CD4-positive, alpha-beta T cell (primary cell): ENCODE results near the gene C2CD4A. TPM values are rescaled to one million over a fixed set of nuclear protein-coding genes. Genes with fewer than 3 reads are reported as not detected.

ENCODE experiments used
- ATAC-seq: fragments of 200-7000 bp; cut with Tn5 transposase; one replicate; pipeline ENCODE4 v1.10.0; 2022; ENCODE audit warnings: mild to moderate bottlenecking; ENCODE audit not compliant: poor library complexity
- CTCF ChIA-PET: fragments of 350-600 bp; sonication (Branson Sonifier 250); formaldehyde crosslinking; loops from one replicate; lab custom pipeline; 2021; ENCODE audit warnings: antibody characterized with exemption, inconsistent platforms; lab: Charles Lee
- POLR2A ChIA-PET: fragments of 350-600 bp; sonication (Branson Sonifier 250); formaldehyde crosslinking; loops from one replicate; lab custom pipeline; 2021; ENCODE audit warnings: antibody characterized with exemption, inconsistent platforms; lab: Charles Lee
- DNase-seq, 14 experiments: peaks; one replicate each; pipeline ENCODE4 v3.0.0-alpha.2; 2013 to 2020; ENCODE audit warnings: mixed read lengths in 2 of 14
- H3K27ac ChIP-seq, 2 donors: one replicate each; pipeline versions ENCODE4 v1.5.1 to v1.7.0; 2013; ENCODE audit warnings: low read length in 2 of 2, low read depth in 1 of 2, mild to moderate bottlenecking in 1 of 2
- H3K27me3 ChIP-seq, 2 experiments: 1 replicate in 1 of 2; 2 replicates in 1 of 2; pipeline versions ENCODE4 v1.6.1 to v1.7.0; 2013; ENCODE audit warnings: low read length in 2 of 2, control low read depth in 1 of 2, mild to moderate bottlenecking in 1 of 2, moderate library complexity in 1 of 2; ENCODE audit not compliant: insufficient read depth in 2 of 2, control insufficient read depth in 1 of 2
- H3K36me3 ChIP-seq: one replicate; pipeline ENCODE4 v1.6.1; 2013; ENCODE audit warnings: low read length, control low read depth; ENCODE audit not compliant: insufficient read depth
- H3K4me1 ChIP-seq: one replicate; pipeline ENCODE4 v1.6.1; 2013; ENCODE audit warnings: low read length, control low read depth; ENCODE audit not compliant: insufficient read depth
- H3K4me3 ChIP-seq: one replicate; pipeline ENCODE4 v1.5.1; 2013; ENCODE audit warnings: mild to moderate bottlenecking, low read length, moderate library complexity
- H3K9me3 ChIP-seq, 2 experiments: 1 replicate in 1 of 2; 2 replicates in 1 of 2; pipeline versions ENCODE4 v1.6.1 to v1.7.0; 2013; ENCODE audit warnings: low read length in 2 of 2, mild to moderate bottlenecking in 2 of 2, control low read depth in 1 of 2, moderate library complexity in 1 of 2; ENCODE audit not compliant: control insufficient read depth in 1 of 2, insufficient read depth in 1 of 2
- H3K27ac Mint-ChIP-seq: one replicate; pipeline ENCODE4 v1.8.0; 2020; ENCODE audit warnings: mixed read lengths
- H3K27me3 Mint-ChIP-seq: one replicate; pipeline ENCODE4 v1.8.0; 2021; ENCODE audit warnings: mixed read lengths
- H3K36me3 Mint-ChIP-seq: one replicate; pipeline ENCODE4 v1.8.0; 2021; ENCODE audit warnings: low read depth, mixed read lengths
- H3K4me1 Mint-ChIP-seq: one replicate; pipeline ENCODE4 v1.8.0; 2021; ENCODE audit warnings: low read depth, mixed read lengths
- H3K4me3 Mint-ChIP-seq: one replicate; pipeline ENCODE4 v1.8.0; 2020; ENCODE audit warnings: mild to moderate bottlenecking, mixed read lengths
- H3K9me3 Mint-ChIP-seq: one replicate; pipeline ENCODE4 v1.8.0; 2020; ENCODE audit warnings: mixed read lengths
- intact Hi-C, 2 experiments: fragments of 100-400 bp; cut with DNase I in 1 of 2; cut with micrococcal nuclease in 1 of 2; formaldehyde crosslinking; loops; one replicate each; pipeline versions ENCODE4 v1.15.1 to v1.9.0; 2023 to 2025; cut with DNase I, micrococcal nuclease
- total RNA-seq, 174 experiments: library from RNA in 2 of 174; stranded (reverse) in 2 of 174; gene quantifications; one replicate each; pipeline ENCODE4 v1.2.3 and lab custom pipeline; 2021 to 2026
- TF ChIP-seq, protein P1 (sequence below): fragments of 200-600 bp; IDR thresholded peaks from one replicate; pipeline ENCODE4 v1.8.0; 2022; ENCODE audit warnings: antibody characterized with exemption, mild to moderate bottlenecking

C2CD4A gene
- total RNA-seq, 2 experiments from 2014 or later, result 0.19 to 0.34 TPM

DNA sequence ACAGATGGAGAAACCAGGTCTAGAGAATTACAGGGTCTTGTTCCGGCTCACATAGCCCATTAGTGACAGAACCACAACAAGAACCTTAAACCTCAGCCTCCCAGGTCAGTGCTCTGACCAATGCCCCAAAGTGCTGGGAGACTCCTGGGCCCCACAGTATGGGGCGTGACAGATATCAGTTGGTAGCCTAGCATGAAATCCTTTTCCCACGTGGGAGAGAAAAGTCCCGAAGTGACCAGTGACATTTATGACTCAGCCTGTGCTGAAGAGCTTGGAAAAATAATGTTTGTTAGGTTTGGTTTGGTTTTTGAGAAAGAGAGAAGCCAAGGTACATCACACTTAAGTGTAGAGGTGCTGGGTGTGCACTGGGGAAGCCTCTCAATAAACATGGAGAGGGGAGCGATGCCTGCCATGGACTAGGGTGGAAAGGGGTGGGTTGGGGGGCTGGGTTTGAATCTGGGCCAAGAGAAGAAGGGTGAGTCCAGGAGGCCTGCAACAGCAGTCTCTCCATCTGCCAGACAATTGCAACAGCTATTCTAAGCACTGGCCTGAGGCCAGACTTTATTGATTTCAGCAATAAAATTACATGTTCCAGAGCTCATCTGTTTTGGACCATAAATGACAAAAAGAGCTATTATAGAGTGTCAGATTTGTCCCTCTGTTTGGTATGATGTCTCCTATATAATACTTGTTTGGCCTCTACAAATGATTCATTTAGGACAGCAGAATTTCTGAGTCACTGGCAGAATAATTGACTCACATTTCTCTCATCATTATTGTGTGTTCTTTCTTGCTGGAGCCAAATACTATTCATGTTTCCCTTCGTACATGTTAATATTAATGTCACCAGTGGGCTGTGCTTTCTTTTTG is 43.4 kb downstream of the C2CD4A start:
- Mint-ChIP-seq H3K27ac (no peak overlapping the region), H3K27me3 (peaks cover 6% of the 10 kb centered on the region), H3K9me3 (no peaks in the 10 kb centered on the region), H3K4me3 (no peak overlapping the region), H3K4me1 (no peaks in the 10 kb centered on the region), H3K36me3 (no peaks in the 10 kb centered on the region)
- Histone ChIP-seq H3K27me3 (no peaks in the 10 kb centered on the region), H3K4me3 (no peak overlapping the region), H3K36me3 (no peaks in the 10 kb centered on the region), H3K9me3 (no peaks in the 10 kb centered on the region), H3K4me1 (no peaks in the 10 kb centered on the region), H3K27ac (no peak overlapping the region)
- no peak for DNase-seq
- CTCF ChIA-PET, result no interaction called here
- no peak for ATAC-seq
- TF ChIP-seq, protein P1, sequence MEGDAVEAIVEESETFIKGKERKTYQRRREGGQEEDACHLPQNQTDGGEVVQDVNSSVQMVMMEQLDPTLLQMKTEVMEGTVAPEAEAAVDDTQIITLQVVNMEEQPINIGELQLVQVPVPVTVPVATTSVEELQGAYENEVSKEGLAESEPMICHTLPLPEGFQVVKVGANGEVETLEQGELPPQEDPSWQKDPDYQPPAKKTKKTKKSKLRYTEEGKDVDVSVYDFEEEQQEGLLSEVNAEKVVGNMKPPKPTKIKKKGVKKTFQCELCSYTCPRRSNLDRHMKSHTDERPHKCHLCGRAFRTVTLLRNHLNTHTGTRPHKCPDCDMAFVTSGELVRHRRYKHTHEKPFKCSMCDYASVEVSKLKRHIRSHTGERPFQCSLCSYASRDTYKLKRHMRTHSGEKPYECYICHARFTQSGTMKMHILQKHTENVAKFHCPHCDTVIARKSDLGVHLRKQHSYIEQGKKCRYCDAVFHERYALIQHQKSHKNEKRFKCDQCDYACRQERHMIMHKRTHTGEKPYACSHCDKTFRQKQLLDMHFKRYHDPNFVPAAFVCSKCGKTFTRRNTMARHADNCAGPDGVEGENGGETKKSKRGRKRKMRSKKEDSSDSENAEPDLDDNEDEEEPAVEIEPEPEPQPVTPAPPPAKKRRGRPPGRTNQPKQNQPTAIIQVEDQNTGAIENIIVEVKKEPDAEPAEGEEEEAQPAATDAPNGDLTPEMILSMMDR, result no peak
- POLR2A ChIA-PET, result no interaction called here
- intact Hi-C loops, result no loop called here

DNA sequence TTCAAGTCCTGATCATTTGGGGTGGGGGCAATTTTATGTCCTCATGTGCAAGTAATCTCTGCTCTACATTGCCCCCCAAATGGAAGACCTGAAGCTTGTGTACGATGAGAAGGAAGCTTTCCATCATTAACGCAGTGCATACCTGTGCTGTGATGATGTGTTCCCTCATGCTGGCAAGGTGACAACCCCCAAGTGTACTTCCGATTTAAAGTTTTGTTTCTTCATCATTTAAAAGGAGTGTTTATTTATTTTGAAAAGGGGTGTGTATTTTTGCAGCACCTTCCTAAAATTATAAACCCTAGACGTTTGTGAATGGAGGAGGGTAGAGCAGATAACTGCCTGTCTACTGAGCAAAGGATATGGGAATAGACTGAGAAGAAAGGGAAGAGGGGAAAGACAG is 45.3 kb downstream of the C2CD4A start:
- no peak for ATAC-seq

DNA sequence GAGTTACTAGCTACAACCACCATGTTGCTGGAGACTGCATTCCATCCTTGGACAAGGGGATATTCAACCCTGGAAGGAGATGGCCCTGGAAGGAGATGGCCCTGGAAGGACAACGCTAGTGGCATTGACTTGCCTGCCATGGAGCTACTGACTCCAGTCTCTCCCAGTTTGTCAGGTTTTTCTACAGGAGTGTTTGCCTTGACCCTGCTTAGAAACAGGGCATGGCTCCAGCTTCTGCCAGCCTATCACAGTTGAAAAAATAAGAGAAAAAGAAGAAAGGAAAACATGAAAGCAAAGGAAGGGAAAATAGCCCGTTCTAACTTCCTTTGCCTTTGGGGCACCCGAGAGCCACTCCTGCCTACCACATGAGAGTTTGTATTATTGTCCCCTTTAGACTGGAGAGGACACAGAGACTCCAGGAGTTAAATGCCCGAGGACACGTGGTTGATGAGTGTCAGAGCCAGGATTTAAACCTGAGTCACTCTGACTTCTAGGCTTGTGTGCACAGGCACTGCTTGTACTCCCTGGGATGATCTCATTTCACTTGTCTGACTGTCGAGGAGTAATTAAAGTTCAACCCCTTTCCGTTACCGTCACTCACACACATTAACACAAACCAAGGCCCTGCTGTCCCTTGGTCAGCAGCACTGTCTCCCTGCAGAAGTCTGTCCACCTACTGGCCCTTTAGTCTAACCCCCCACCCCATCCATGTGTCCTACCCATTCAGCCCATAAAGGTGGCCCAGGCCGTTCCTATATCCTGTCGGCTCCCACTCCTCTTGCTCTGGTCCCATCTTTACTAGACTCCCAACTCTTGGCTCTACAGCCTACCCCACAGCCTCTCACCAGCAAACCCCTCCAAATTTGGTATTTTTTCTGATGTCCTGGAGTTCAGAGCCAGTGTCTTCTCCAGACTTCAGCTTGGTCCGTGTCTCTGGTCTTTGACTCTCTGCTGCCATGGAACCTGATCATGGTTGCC is 46.1 kb downstream of the C2CD4A start:
- no peaks in the 10 kb centered on the region for H3K36me3 ChIP-seq
- ChIA-PET CTCF (no interaction called here), POLR2A (no interaction called here)
- no peaks in the 10 kb centered on the region for H3K36me3 Mint-ChIP-seq
- no peaks in the 10 kb centered on the region for H3K9me3 ChIP-seq
- TF ChIP-seq, protein P1, result no peak
- ATAC-seq (no peak), DNase-seq (no peak)
- no peaks in the 10 kb centered on the region for H3K27me3 ChIP-seq
- intact Hi-C loops, result no loop called here
- H3K4me1 Mint-ChIP-seq, result no peaks in the 10 kb centered on the region
- no peak overlapping the region for H3K4me3 Mint-ChIP-seq
- no peaks in the 10 kb centered on the region for H3K9me3 Mint-ChIP-seq
- no peaks in the 10 kb centered on the region for H3K27me3 Mint-ChIP-seq
- no peak overlapping the region for H3K4me3 ChIP-seq
- no peak overlapping the region for H3K27ac Mint-ChIP-seq
- H3K27ac ChIP-seq, result no peak overlapping the region
- no peaks in the 10 kb centered on the region for H3K4me1 ChIP-seq

More for the DNA sequence above, 45.3 kb downstream of the C2CD4A start:
- Mint-ChIP-seq H3K9me3 (no peaks in the 10 kb centered on the region), H3K4me1 (no peaks in the 10 kb centered on the region), H3K27me3 (no peaks in the 10 kb centered on the region), H3K27ac (no peak overlapping the region), H3K4me3 (no peak overlapping the region), H3K36me3 (no peaks in the 10 kb centered on the region)
- ChIA-PET CTCF (no interaction called here), POLR2A (no interaction called here)
- Histone ChIP-seq H3K9me3 (no peaks in the 10 kb centered on the region), H3K4me3 (no peak overlapping the region), H3K27ac (no peak overlapping the region), H3K4me1 (no peaks in the 10 kb centered on the region), H3K27me3 (no peaks in the 10 kb centered on the region), H3K36me3 (no peaks in the 10 kb centered on the region)
- TF ChIP-seq, protein P1, result no peak
- DNase-seq, result no peak
- intact Hi-C loops, result no loop called here
